Activated CD4-positive, alpha-beta T cell treated with anti-CD3 and anti-CD28 coated beads, Interleukin-2, amount 10 ng/mL, durations not matched to agents 7 days and 5 days (primary cell): ENCODE data around the gene SENP7. TPM values are rescaled to one million over a fixed set of nuclear protein-coding genes. Genes with fewer than 3 reads are reported as not detected.

Experiments
- CTCF ChIA-PET: fragments of 350-600 bp; sonication (Branson Sonifier 250); formaldehyde crosslinking; loops from one replicate; lab custom pipeline; 2021; ENCODE audit warnings: antibody characterized with exemption; lab: Charles Lee
- POLR2A ChIA-PET: fragments of 350-600 bp; sonication (Branson Sonifier 250); formaldehyde crosslinking; loops from one replicate; lab custom pipeline; 2021; ENCODE audit warnings: antibody characterized with exemption; lab: Charles Lee
- DNase-seq: peaks from one replicate; pipeline ENCODE4 v3.0.0-alpha.2; 2020
- H3K27ac Mint-ChIP-seq: one replicate; pipeline ENCODE4 v1.8.0; 2021; ENCODE audit warnings: mild to moderate bottlenecking, moderate library complexity, mixed read lengths
- H3K27me3 Mint-ChIP-seq: one replicate; pipeline ENCODE4 v1.8.0; 2021; ENCODE audit warnings: mixed read lengths
- H3K36me3 Mint-ChIP-seq: one replicate; pipeline ENCODE4 v1.8.0; 2021; ENCODE audit warnings: low read depth, mixed read lengths
- H3K4me1 Mint-ChIP-seq: one replicate; pipeline ENCODE4 v1.8.0; 2021; ENCODE audit warnings: mixed read lengths
- H3K4me3 Mint-ChIP-seq: one replicate; pipeline ENCODE4 v1.8.0; 2021; ENCODE audit warnings: mild to moderate bottlenecking, moderate library complexity, mixed read lengths
- H3K9me3 Mint-ChIP-seq: one replicate; pipeline ENCODE4 v1.8.0; 2021; ENCODE audit warnings: mixed read lengths
- total RNA-seq, 2 experiments: library from RNA; stranded (reverse); gene quantifications; one replicate each; pipeline ENCODE4 v1.2.3, GENCODE V29; 2021

The SENP7 gene
- total RNA-seq, 2 experiments from 2014 or later = 32.1 to 34.2 TPM

GRCh38 chr3:101519685-101520365, 6.8 kb upstream of the SENP7 start:
- H3K9me3 Mint-ChIP-seq = peaks cover under 1% of the 10 kb centered on the region
- peaks cover 19% of the 10 kb centered on the region for H3K36me3 Mint-ChIP-seq
- peak overlapping the region; percentile 29 for H3K4me3 Mint-ChIP-seq
- ChIA-PET POLR2A (interaction anchor here (1.4 kb wide), 1 partner anchor 23 kb away, joined by 4 read pairs; no protein-coding TSS in a partner anchor), CTCF (interaction anchor here (1.1 to 2.7 kb wide), 6 partner anchors 8 to 54 kb away, joined by 3 to 11 read pairs (median 7); partner anchors contain the start of genes PCNP and TRMT10C)
- peak overlapping the region; percentile 88 for H3K27ac Mint-ChIP-seq
- H3K4me1 Mint-ChIP-seq = peaks cover 53% of the 10 kb centered on the region
- H3K27me3 Mint-ChIP-seq = no peaks in the 10 kb centered on the region
- no peak for DNase-seq

- ChIA-PET POLR2A (interaction anchor here (0.6 to 1.4 kb wide), 5 partner anchors 25 to 331 kb away, joined by 3 to 7 read pairs (median 4); partner anchors contain the start of genes NFKBIZ and TRMT10C), CTCF (interaction anchor here (0.6 to 2.7 kb wide), 7 partner anchors 9 to 160 kb away, joined by 3 to 11 read pairs (median 8); partner anchors contain the start of gene PCNP)
- peak; percentile 57 for DNase-seq
- Mint-ChIP-seq H3K27me3 (no peaks in the 10 kb centered on the region), H3K27ac (peak overlapping the region; percentile 89), H3K36me3 (peaks cover 18% of the 10 kb centered on the region), H3K4me3 (peak overlapping the region; percentile 31), H3K9me3 (no peaks in the 10 kb centered on the region), H3K4me1 (peaks cover 59% of the 10 kb centered on the region)
Observed at GRCh38 chr3:101518421-101518871, 5.4 kb upstream of the SENP7 start.

GRCh38 chr3:101513419-101513986, 491 bp upstream of the SENP7 start:
- Mint-ChIP-seq H3K4me3 (peak overlapping the region; percentile 97), H3K27ac (peak overlapping the region; percentile 98), H3K36me3 (peaks cover 20% of the 10 kb centered on the region), H3K4me1 (peaks cover 57% of the 10 kb centered on the region), H3K27me3 (no peaks in the 10 kb centered on the region), H3K9me3 (no peaks in the 10 kb centered on the region)
- no peak for DNase-seq
- CTCF ChIA-PET = interaction anchor here (0.7 to 2.5 kb wide), 2 partner anchors 40 to 125 kb away, joined by 3 to 6 read pairs; no protein-coding TSS in a partner anchor
- POLR2A ChIA-PET = interaction anchor here (0.5 to 0.8 kb wide), 2 partner anchors 54 to 1626 kb away, joined by 3 to 6 read pairs; no protein-coding TSS in a partner anchor

GRCh38 chr3:101512396-101512645, 691 bp downstream of the SENP7 start:
- Mint-ChIP-seq H3K4me3 (peak overlapping the region; percentile 97), H3K36me3 (peaks cover 23% of the 10 kb centered on the region), H3K27me3 (no peaks in the 10 kb centered on the region), H3K9me3 (no peaks in the 10 kb centered on the region), H3K27ac (peak overlapping the region; percentile 98), H3K4me1 (peaks cover 52% of the 10 kb centered on the region)
- DNase-seq = no peak
- CTCF ChIA-PET = interaction anchor here (2.5 kb wide), 1 partner anchor 41 kb away, joined by 6 read pairs; no protein-coding TSS in a partner anchor
- POLR2A ChIA-PET = no interaction called here

- ChIA-PET CTCF (interaction anchor here (0.6 to 1.0 kb wide), 2 partner anchors 13 to 743 kb away, joined by 3 read pairs; no protein-coding TSS in a partner anchor), POLR2A (no interaction called here)
- peaks cover 35% of the 10 kb centered on the region for H3K36me3 Mint-ChIP-seq
- no peak for DNase-seq
- H3K4me3 Mint-ChIP-seq = no peak overlapping the region
- H3K27me3 Mint-ChIP-seq = no peaks in the 10 kb centered on the region
- H3K4me1 Mint-ChIP-seq = peaks cover 56% of the 10 kb centered on the region
- peaks cover 2% of the 10 kb centered on the region for H3K9me3 Mint-ChIP-seq
- H3K27ac Mint-ChIP-seq = no peak overlapping the region
Observed at GRCh38 chr3:101509811-101510210, 3.2 kb downstream of the SENP7 start.

GRCh38 chr3:101509281-101509680, 3.7 kb downstream of the SENP7 start:
- CTCF ChIA-PET = interaction anchor here (0.6 to 1.0 kb wide), 4 partner anchors 11 to 743 kb away, joined by 3 to 5 read pairs (median 3); no protein-coding TSS in a partner anchor
- Mint-ChIP-seq H3K9me3 (peaks cover 2% of the 10 kb centered on the region), H3K27ac (peak overlapping the region; percentile 9), H3K4me3 (no peak overlapping the region), H3K36me3 (peaks cover 39% of the 10 kb centered on the region), H3K4me1 (peaks cover 56% of the 10 kb centered on the region), H3K27me3 (no peaks in the 10 kb centered on the region)
- POLR2A ChIA-PET = no interaction called here
- no peak for DNase-seq

GRCh38 chr3:101501783-101502182, 11.2 kb downstream of the SENP7 start:
- no peaks in the 10 kb centered on the region for H3K27me3 Mint-ChIP-seq
- POLR2A ChIA-PET = no interaction called here
- H3K27ac Mint-ChIP-seq = no peak overlapping the region
- H3K36me3 Mint-ChIP-seq = peaks cover 57% of the 10 kb centered on the region
- DNase-seq = no peak
- H3K4me3 Mint-ChIP-seq = no peak overlapping the region
- CTCF ChIA-PET = no interaction called here
- H3K4me1 Mint-ChIP-seq = peaks cover 19% of the 10 kb centered on the region
- H3K9me3 Mint-ChIP-seq = peaks cover 4% of the 10 kb centered on the region

GRCh38 chr3:101500208-101500607, 12.8 kb downstream of the SENP7 start:
- no peak for DNase-seq
- H3K9me3 Mint-ChIP-seq = peaks cover 2% of the 10 kb centered on the region
- peaks cover 16% of the 10 kb centered on the region for H3K4me1 Mint-ChIP-seq
- ChIA-PET CTCF (interaction anchor here (1.3 kb wide), 1 partner anchor 73 kb away, joined by 3 read pairs; no protein-coding TSS in a partner anchor), POLR2A (no interaction called here)
- H3K27me3 Mint-ChIP-seq = no peaks in the 10 kb centered on the region
- peaks cover 58% of the 10 kb centered on the region for H3K36me3 Mint-ChIP-seq
- no peak overlapping the region for H3K27ac Mint-ChIP-seq
- H3K4me3 Mint-ChIP-seq = no peak overlapping the region

GRCh38 chr3:101497803-101498202, 15.2 kb downstream of the SENP7 start:
- H3K9me3 Mint-ChIP-seq = peaks cover 2% of the 10 kb centered on the region
- CTCF ChIA-PET = interaction anchor here (0.6 to 1.2 kb wide), 2 partner anchors 12 to 48 kb away, joined by 3 to 4 read pairs; no protein-coding TSS in a partner anchor
- peaks cover 14% of the 10 kb centered on the region for H3K4me1 Mint-ChIP-seq
- no peak overlapping the region for H3K27ac Mint-ChIP-seq
- peaks cover 61% of the 10 kb centered on the region for H3K36me3 Mint-ChIP-seq
- H3K27me3 Mint-ChIP-seq = no peaks in the 10 kb centered on the region
- H3K4me3 Mint-ChIP-seq = no peak overlapping the region
- no peak for DNase-seq
- POLR2A ChIA-PET = no interaction called here

GRCh38 chr3:101495552-101495951, 17.5 kb downstream of the SENP7 start:
- Mint-ChIP-seq H3K27ac (no peak overlapping the region), H3K27me3 (no peaks in the 10 kb centered on the region), H3K9me3 (peaks cover 2% of the 10 kb centered on the region), H3K4me3 (no peak overlapping the region), H3K4me1 (peaks cover 9% of the 10 kb centered on the region), H3K36me3 (peaks cover 61% of the 10 kb centered on the region)
- ChIA-PET POLR2A (no interaction called here), CTCF (no interaction called here)
- no peak for DNase-seq

GRCh38 chr3:101484805-101485620, 28.0 kb downstream of the SENP7 start:
- ChIA-PET POLR2A (no interaction called here), CTCF (interaction anchor here (1.4 kb wide), 1 partner anchor 89 kb away, joined by 6 read pairs; the partner anchor contains the start of gene PCNP)
- peaks cover 18% of the 10 kb centered on the region for H3K4me1 Mint-ChIP-seq
- no peak overlapping the region for H3K4me3 Mint-ChIP-seq
- no peaks in the 10 kb centered on the region for H3K27me3 Mint-ChIP-seq
- H3K36me3 Mint-ChIP-seq = peaks cover 78% of the 10 kb centered on the region
- H3K27ac Mint-ChIP-seq = no peak overlapping the region
- DNase-seq = no peak
- H3K9me3 Mint-ChIP-seq = peaks cover 11% of the 10 kb centered on the region

GRCh38 chr3:101478980-101479379, 34.0 kb downstream of the SENP7 start:
- DNase-seq = no peak
- peaks cover 28% of the 10 kb centered on the region for H3K4me1 Mint-ChIP-seq
- H3K27ac Mint-ChIP-seq = no peak overlapping the region
- POLR2A ChIA-PET = no interaction called here
- CTCF ChIA-PET = no interaction called here
- no peaks in the 10 kb centered on the region for H3K27me3 Mint-ChIP-seq
- peaks cover 28% of the 10 kb centered on the region for H3K9me3 Mint-ChIP-seq
- no peak overlapping the region for H3K4me3 Mint-ChIP-seq
- peaks cover 77% of the 10 kb centered on the region for H3K36me3 Mint-ChIP-seq
